Sigmoid colon (tissue), 7 donors: ENCODE data around the gene DCHS1. TPM values are rescaled to one million over a fixed set of nuclear protein-coding genes. Genes with fewer than 3 reads are reported as not detected.
A peak's percentile ranks its signal among the peaks of the same experiment; 100 is the strongest.

Experiments
- DNase-seq: peaks from one replicate; pipeline ENCODE4 v3.0.0-alpha.2; 2019
- H3K27ac ChIP-seq, 4 donors: fragments of 200-600 bp; sonication (generic); one replicate each; pipeline ENCODE4 v1.5.1; 2016 to 2019; ENCODE audit warnings: mild to moderate bottlenecking in 1 of 4
- H3K27me3 ChIP-seq, 3 donors: fragments of 200-600 bp; sonication (generic); one replicate each; pipeline ENCODE4 v1.5.1; 2019; ENCODE audit warnings: mild to moderate bottlenecking in 1 of 3
- H3K36me3 ChIP-seq, 4 donors: fragments of 200-600 bp; sonication (generic); one replicate each; pipeline ENCODE4 v1.5.1; 2016 to 2019
- H3K4me1 ChIP-seq, 4 donors: fragments of 200-600 bp; sonication (generic); one replicate each; pipeline ENCODE4 v1.5.1; 2017 to 2019
- H3K4me3 ChIP-seq, 4 donors: fragments of 200-600 bp; sonication (generic); one replicate each; pipeline ENCODE4 v1.5.1; 2017 to 2019; ENCODE audit warnings: mild to moderate bottlenecking in 2 of 4, moderate library complexity in 1 of 4
- H3K9me3 ChIP-seq, 4 donors: fragments of 200-600 bp in 3 of 4; sonication (generic) in 3 of 4; one replicate each; pipeline versions ENCODE4 v1.5.1 to v1.6.1; 2013 to 2019
- EP300 ChIP-seq, 4 donors: sonication (generic); formaldehyde crosslinking; IDR thresholded peaks; one replicate each; pipeline ENCODE4 v1.6.1; 2017; ENCODE audit warnings: antibody characterized with exemption in 4 of 4
- POLR2A ChIP-seq, 2 donors: fragments of 450-650 bp; IDR thresholded peaks; one replicate each; pipeline ENCODE4 v1.6.1; 2016; ENCODE audit warnings: antibody characterized with exemption in 2 of 2, mild to moderate bottlenecking in 2 of 2, moderate library complexity in 2 of 2
- POLR2AphosphoS5 ChIP-seq, 4 donors: sonication (generic); formaldehyde crosslinking; IDR thresholded peaks; one replicate each; pipeline ENCODE4 v1.6.1; 2017; ENCODE audit warnings: antibody characterized with exemption in 4 of 4
- WGBS, 2 donors: extraction: QIAGEN DNeasy Blood & Tissue Kit; methylation state at CpG; one replicate each; pipeline ENCODE4 v1.1.7; 2013; 5-methylcytosine and 5-hydroxymethylcytosine counted together
- intact Hi-C: fragments of 100-400 bp; cut with DNase I; formaldehyde crosslinking; loops from one replicate; pipeline ENCODE4 v1.15.1; 2023
- polyA plus RNA-seq, 3 donors: library from polyadenylated mRNA; stranded (reverse); fragments of 200-250 nt; gene quantifications; one replicate each; pipeline ENCODE4 v1.2.3, GENCODE V29; 2013
- total RNA-seq, 4 donors: library from RNA; depleted of rRNA; stranded (reverse); fragments of >200 nt; gene quantifications; one replicate each; pipeline ENCODE4 v1.1.0, GENCODE V29; 2016
- TF ChIP-seq, protein P1 (sequence below), 4 experiments: fragments of 450-650 bp in 3 of 4; fragments of 200-600 bp in 1 of 4; IDR thresholded peaks; one replicate each; pipeline ENCODE4 v1.5.1; 2016 to 2019; ENCODE audit warnings: antibody characterized with exemption in 4 of 4, mild to moderate bottlenecking in 3 of 4, moderate library complexity in 2 of 4
- donor health status: healthy with polysubstance abuse.
- donor health status: Bipolar disorder and iron deficiency.
- donor health status: healthy.

Gene DCHS1
- total and polyA plus RNA-seq, 7 donors, result under 0.01 to 57.1 (median 21.7) TPM

DNA sequence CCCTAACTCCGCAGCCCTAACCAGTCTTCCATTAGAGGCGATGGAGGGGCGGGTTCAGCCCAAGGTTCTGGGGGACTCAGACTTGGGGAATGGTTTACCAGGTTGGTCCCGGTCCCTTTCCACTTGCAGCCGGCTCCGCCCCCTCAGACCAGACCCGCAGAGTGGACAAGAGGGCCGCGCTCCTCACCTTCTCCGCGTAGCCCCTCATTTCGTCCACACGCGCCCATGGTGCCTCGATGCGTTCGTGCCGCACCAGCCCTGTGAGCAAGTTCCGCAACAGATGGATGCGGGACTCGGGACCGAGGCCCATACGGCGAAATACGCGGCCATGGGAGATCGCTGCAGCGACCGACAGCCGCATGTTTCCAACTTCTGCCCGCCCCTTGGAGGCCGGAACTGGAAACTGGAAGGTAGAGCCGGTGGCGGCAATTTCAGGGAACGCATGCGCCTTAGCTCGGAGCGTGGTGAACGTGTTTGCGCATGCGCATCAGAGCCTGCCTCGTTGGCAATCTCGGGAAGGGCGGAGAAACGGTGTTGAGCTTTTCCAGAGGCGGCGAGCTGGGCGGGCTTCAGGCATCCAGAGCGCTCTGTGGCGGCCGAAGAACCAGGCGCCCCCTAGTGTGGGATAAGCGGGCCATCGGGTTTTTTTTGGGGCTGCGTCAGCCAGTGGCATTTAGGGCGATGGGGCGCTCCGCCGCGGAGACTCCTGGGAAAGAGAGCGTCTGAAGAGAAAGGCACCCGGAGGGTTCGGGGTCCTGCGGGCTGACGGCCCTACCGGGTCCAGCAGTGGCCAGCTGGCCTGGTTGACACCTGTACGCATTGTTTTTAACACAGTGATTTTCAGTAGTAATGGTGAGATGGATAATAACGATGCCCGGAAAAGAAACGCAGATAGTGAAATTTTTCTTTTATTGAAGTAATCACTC lies 27.6 kb upstream of the DCHS1 start, which contains the start of gene MRPL17:
TSS of gene MRPL17 (minus strand) at position 405 of the 926 bp plus-strand sequence. CDS start at position 361, 44 bp downstream.
- no peaks in the 10 kb centered on the region for H3K27me3 ChIP-seq
- peaks cover 0 to 17% (median 3%) of the 10 kb centered on the region in 4 donors for H3K36me3 ChIP-seq
- WGBS, 2 donors, result 0% methylated on average over 70 of the region's 70 CpGs
- H3K4me3 ChIP-seq, result peak within 1 kb of the TSS; percentile 67 to 92 (median 80)
- H3K4me1 ChIP-seq, result peaks cover 0 to 24% (median 21%) of the 10 kb centered on the region in 4 donors
- H3K9me3 ChIP-seq, result no peaks in the 10 kb centered on the region
- H3K27ac ChIP-seq, result peak within 1 kb of the TSS; percentile 84 to 95 (median 90)
- TF ChIP-seq, protein P1, sequence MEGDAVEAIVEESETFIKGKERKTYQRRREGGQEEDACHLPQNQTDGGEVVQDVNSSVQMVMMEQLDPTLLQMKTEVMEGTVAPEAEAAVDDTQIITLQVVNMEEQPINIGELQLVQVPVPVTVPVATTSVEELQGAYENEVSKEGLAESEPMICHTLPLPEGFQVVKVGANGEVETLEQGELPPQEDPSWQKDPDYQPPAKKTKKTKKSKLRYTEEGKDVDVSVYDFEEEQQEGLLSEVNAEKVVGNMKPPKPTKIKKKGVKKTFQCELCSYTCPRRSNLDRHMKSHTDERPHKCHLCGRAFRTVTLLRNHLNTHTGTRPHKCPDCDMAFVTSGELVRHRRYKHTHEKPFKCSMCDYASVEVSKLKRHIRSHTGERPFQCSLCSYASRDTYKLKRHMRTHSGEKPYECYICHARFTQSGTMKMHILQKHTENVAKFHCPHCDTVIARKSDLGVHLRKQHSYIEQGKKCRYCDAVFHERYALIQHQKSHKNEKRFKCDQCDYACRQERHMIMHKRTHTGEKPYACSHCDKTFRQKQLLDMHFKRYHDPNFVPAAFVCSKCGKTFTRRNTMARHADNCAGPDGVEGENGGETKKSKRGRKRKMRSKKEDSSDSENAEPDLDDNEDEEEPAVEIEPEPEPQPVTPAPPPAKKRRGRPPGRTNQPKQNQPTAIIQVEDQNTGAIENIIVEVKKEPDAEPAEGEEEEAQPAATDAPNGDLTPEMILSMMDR (IDR thresholded peaks at IDR 0.05), result peak; percentile 81 to 95 (median 84)
- TF ChIP-seq POLR2A (IDR thresholded peaks at IDR 0.05) (peak; percentile 72 to 84), EP300 (IDR thresholded peaks at IDR 0.05) (peak in 1 of 4 donors; percentile 65), POLR2AphosphoS5 (IDR thresholded peaks at IDR 0.05) (peak; percentile 92 to 97 (median 92))
- DNase-seq, result peak; percentile 100
- intact Hi-C loops, result loop anchor here (1.0 to 10.0 kb wide), 5 partner anchors 66 to 448 kb away; partner anchors contain the start of genes ARFIP2, CNGA4, FHIP1B and ILK

DNA sequence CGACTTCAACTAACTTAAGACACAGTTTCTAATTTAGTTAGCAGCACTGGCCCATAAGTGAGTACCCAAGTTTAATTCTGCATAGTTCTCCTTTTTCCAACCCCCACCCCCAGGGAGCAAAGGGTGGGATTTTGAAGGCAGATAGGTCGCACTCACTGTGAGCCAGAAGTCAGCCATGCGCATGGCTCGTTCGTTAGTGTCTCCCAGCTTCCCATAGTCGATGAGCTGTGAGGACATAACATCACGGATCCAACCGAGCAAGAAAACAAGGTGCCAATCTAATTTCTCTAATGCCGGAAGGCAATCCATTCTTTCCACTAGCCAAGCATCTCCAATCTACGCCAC lies 27.0 kb upstream of the DCHS1 start:
- Histone ChIP-seq H3K9me3 (no peaks in the 10 kb centered on the region), H3K4me3 (peak overlapping the region; percentile 67 to 92 (median 80)), H3K27ac (peak overlapping the region; percentile 84 to 95 (median 90)), H3K4me1 (peaks cover 0 to 24% (median 21%) of the 10 kb centered on the region in 4 donors), H3K36me3 (peaks cover 0 to 17% (median 3%) of the 10 kb centered on the region in 4 donors), H3K27me3 (no peaks in the 10 kb centered on the region)
- WGBS, 2 donors, result 0 to 1% methylated on average over 10 of the region's 10 CpGs
- intact Hi-C loops, result loop anchor here (2.0 to 10.0 kb wide), 4 partner anchors 65 to 448 kb away; partner anchors contain the start of genes ARFIP2, CNGA4, FHIP1B and ILK
- TF ChIP-seq POLR2AphosphoS5 (IDR thresholded peaks at IDR 0.05) (no peak), EP300 (IDR thresholded peaks at IDR 0.05) (no peak), POLR2A (IDR thresholded peaks at IDR 0.05) (no peak)
- TF ChIP-seq, protein P1 (IDR thresholded peaks at IDR 0.05), result no peak
- DNase-seq, result no peak

DNA sequence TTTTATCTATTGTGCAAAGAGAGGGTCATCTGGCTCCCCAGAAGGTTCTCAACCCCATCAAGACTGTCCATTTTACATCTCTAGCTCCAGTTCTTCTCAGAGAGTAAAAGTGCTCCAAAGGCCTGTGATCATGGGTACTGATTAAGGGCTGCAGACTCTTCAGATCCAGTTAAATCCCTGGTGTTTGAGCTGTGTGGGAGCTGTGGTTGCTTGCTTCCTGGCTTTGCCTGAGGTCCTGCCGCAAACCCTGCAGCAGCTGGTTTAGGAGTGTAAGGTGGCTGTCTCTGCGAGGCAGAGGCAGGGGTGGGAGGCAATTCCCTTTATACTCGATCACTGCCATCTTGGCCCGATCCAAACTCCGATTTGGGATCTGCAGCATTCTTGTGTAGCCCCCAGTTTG lies 26.3 kb upstream of the DCHS1 start:
- Histone ChIP-seq H3K27me3 (no peaks in the 10 kb centered on the region), H3K4me3 (peak overlapping the region in 3 of 4 donors; percentile 67 to 92 (median 73)), H3K36me3 (peaks cover 0 to 17% (median 3%) of the 10 kb centered on the region in 4 donors), H3K4me1 (peaks cover 0 to 24% (median 21%) of the 10 kb centered on the region in 4 donors), H3K9me3 (no peaks in the 10 kb centered on the region), H3K27ac (peak overlapping the region; percentile 84 to 95 (median 90))
- DNase-seq, result no peak
- WGBS, 2 donors, result 4 to 14% methylated on average over 5 of the region's 5 CpGs
- TF ChIP-seq, protein P1 (IDR thresholded peaks at IDR 0.05), result no peak
- TF ChIP-seq EP300 (IDR thresholded peaks at IDR 0.05) (no peak), POLR2AphosphoS5 (IDR thresholded peaks at IDR 0.05) (no peak)
- intact Hi-C loops, result loop anchor here (2.0 to 10.0 kb wide), 4 partner anchors 65 to 447 kb away; partner anchors contain the start of genes ARFIP2, CNGA4, FHIP1B and ILK

DNA sequence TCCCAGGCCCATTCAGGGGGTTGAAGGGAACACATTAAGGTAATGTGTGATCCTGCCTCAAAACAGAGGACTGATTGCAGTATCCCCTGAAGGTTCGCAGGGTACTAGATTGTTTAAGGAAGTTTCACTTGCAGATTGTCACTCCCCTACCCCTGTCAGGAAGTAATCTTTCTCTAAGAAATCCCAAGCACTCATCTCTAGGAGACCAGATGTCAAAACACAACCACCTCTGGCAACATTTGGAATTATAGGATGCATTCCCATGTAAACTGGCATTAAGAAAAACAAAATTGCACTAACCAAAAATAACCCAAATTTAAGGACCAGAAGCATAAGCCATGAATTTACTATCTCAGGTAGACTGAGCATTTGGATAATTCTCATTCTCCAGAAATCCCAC lies 25.9 kb upstream of the DCHS1 start:
- 48 to 62% methylated on average over 1 of the region's 1 CpG for WGBS, 2 donors
- H3K27me3 ChIP-seq, result no peaks in the 10 kb centered on the region
- no peak for DNase-seq
- TF ChIP-seq POLR2AphosphoS5 (IDR thresholded peaks at IDR 0.05), result no peak
- no peak for TF ChIP-seq POLR2A (IDR thresholded peaks at IDR 0.05)
- peaks cover 0 to 17% (median 3%) of the 10 kb centered on the region in 4 donors for H3K36me3 ChIP-seq
- intact Hi-C loops, result loop anchor here (5.0 to 10.0 kb wide), 3 partner anchors 64 to 447 kb away; partner anchors contain the start of genes CNGA4, FHIP1B, ILK and RRP8
- H3K4me1 ChIP-seq, result peaks cover 0 to 24% (median 21%) of the 10 kb centered on the region in 4 donors
- H3K27ac ChIP-seq, result peak overlapping the region in 2 of 4 donors; percentile 86 to 94
- peak overlapping the region in 1 of 4 donors; percentile 92 for H3K4me3 ChIP-seq
- H3K9me3 ChIP-seq, result no peaks in the 10 kb centered on the region

DNA sequence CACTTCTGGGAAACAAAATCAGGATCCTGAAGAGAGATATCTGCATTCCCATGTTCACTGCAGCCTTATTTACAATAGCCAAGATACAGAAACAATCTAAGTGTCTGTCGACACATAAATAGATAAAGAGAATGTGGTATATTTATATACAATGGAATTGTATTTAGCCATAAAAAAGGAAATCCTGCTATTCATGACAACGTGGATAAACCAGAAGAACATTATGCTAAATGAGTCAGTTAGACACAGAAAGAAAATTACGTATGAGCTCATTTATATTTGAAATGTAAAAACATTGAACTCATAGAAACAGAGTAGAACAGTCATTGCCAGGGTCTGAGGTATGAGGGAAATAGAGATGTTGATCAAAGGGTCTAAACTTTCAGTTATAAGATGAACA lies 21.4 kb upstream of the DCHS1 start:
- intact Hi-C loops, result no loop called here
- TF ChIP-seq POLR2AphosphoS5 (IDR thresholded peaks at IDR 0.05) (no peak), POLR2A (IDR thresholded peaks at IDR 0.05) (no peak), EP300 (IDR thresholded peaks at IDR 0.05) (no peak)
- TF ChIP-seq, protein P1 (IDR thresholded peaks at IDR 0.05), result no peak
- Histone ChIP-seq H3K4me3 (no peak overlapping the region), H3K27ac (no peak overlapping the region), H3K9me3 (no peaks in the 10 kb centered on the region), H3K4me1 (peaks cover 0 to 14% (median 12%) of the 10 kb centered on the region in 4 donors), H3K36me3 (peaks cover 0 to 17% (median 3%) of the 10 kb centered on the region in 4 donors), H3K27me3 (no peaks in the 10 kb centered on the region)
- no peak for DNase-seq
- WGBS, 2 donors, result 84 to 85% methylated on average over 3 of the region's 3 CpGs
